HepG2 (cell line): ENCODE results near the gene VWA1. TPM values are rescaled to one million over a fixed set of nuclear protein-coding genes. Genes with fewer than 3 reads are reported as not detected.

Experiments used
- FOXA3 ChIP-seq: IDR thresholded peaks from 2 replicates; pipeline ENCODE4 v1.6.1; 2016; ENCODE audit warnings: missing genetic modification reagents, missing compliant biosample characterization
- FOXM1 ChIP-seq: sonication (generic); formaldehyde crosslinking; IDR thresholded peaks from 2 replicates; pipeline ENCODE4 v1.5.0; 2020; ENCODE audit warnings: missing genetic modification reagents
- GTF3A ChIP-seq: sonication (generic); formaldehyde crosslinking; conservative IDR thresholded peaks from 2 replicates; pipeline ENCODE4 v1.4.0; 2020; ENCODE audit warnings: mild to moderate bottlenecking, missing genetic modification reagents
- HDAC1 ChIP-seq: sonication (generic); formaldehyde crosslinking; IDR thresholded peaks from 2 replicates; pipeline ENCODE4 v1.5.1; 2020; ENCODE audit warnings: mild to moderate bottlenecking, missing genetic modification reagents
- HOXA3 ChIP-seq: sonication (generic); formaldehyde crosslinking; IDR thresholded peaks from 2 replicates; pipeline ENCODE4 v1.5.0; 2020; ENCODE audit warnings: missing genetic modification reagents
- HOXA7 ChIP-seq: sonication (generic); formaldehyde crosslinking; IDR thresholded peaks from 2 replicates; pipeline ENCODE4 v1.8.1; 2022; ENCODE audit warnings: mild to moderate bottlenecking, missing genetic modification reagents, moderate library complexity
- KDM2A ChIP-seq: sonication (generic); formaldehyde crosslinking; IDR thresholded peaks from 2 replicates; pipeline ENCODE4 v1.4.0; 2020; ENCODE audit warnings: low read depth, missing genetic modification reagents, borderline replicate concordance
- KLF16 ChIP-seq, 2 experiments: sonication (generic) in 1 of 2; formaldehyde crosslinking in 1 of 2; IDR thresholded peaks; 2 replicates each; pipeline versions ENCODE4 v1.6.1 to v1.8.0; 2016 to 2023; ENCODE audit warnings: missing genetic modification reagents in 2 of 2, missing compliant biosample characterization in 1 of 2
- LCORL ChIP-seq, 2 experiments: fragments of 450-650 bp in 1 of 2; sonication (generic) in 1 of 2; formaldehyde crosslinking in 1 of 2; IDR thresholded peaks; 2 replicates each; pipeline versions ENCODE4 v1.5.0 to v1.6.1; 2017 to 2020; ENCODE audit warnings: antibody characterized with exemption in 1 of 2, missing genetic modification reagents in 1 of 2
- PHF8 ChIP-seq: sonication (generic); formaldehyde crosslinking; IDR thresholded peaks from 2 replicates; pipeline ENCODE4 v1.5.0; 2020; ENCODE audit warnings: missing genetic modification reagents
- SIX4 ChIP-seq: sonication (generic); formaldehyde crosslinking; IDR thresholded peaks from 2 replicates; pipeline ENCODE4 v1.4.0; 2020; ENCODE audit warnings: missing genetic modification reagents
- SP2 ChIP-seq: sonication (generic); formaldehyde crosslinking; IDR thresholded peaks from 2 replicates; pipeline ENCODE4 v1.5.1; 2020; ENCODE audit warnings: mild to moderate bottlenecking, missing genetic modification reagents
- TCF12 ChIP-seq, 2 experiments: fragments of 450-650 bp in 1 of 2; sonication (generic) in 1 of 2; formaldehyde crosslinking in 1 of 2; IDR thresholded peaks; 2 replicates each; pipeline versions ENCODE4 v1.6.1 to v1.8.0; 2017 to 2022; ENCODE audit warnings: antibody characterized with exemption in 1 of 2, mild to moderate bottlenecking in 1 of 2, missing genetic modification reagents in 1 of 2, moderate library complexity in 1 of 2
- TEAD3 ChIP-seq: optimal IDR thresholded peaks from 2 replicates; pipeline ENCODE3; 2016; ENCODE audit warnings: borderline replicate concordance
- ZFP91 ChIP-seq: sonication (generic); formaldehyde crosslinking; IDR thresholded peaks from 2 replicates; pipeline ENCODE4 v1.9.0; 2022; ENCODE audit warnings: missing genetic modification reagents, mild to moderate bottlenecking, borderline replicate concordance
- ZNF138 ChIP-seq: sonication (generic); formaldehyde crosslinking; IDR thresholded peaks from 2 replicates; pipeline ENCODE4 v1.5.0; 2020; ENCODE audit warnings: mild to moderate bottlenecking, low read depth, missing genetic modification reagents
- ZNF253 ChIP-seq: sonication (generic); formaldehyde crosslinking; IDR thresholded peaks from 2 replicates; pipeline ENCODE4 v1.8.0; 2022; ENCODE audit warnings: mild to moderate bottlenecking, missing genetic modification reagents, borderline replicate concordance
- ZNF256 ChIP-seq: sonication (generic); formaldehyde crosslinking; conservative IDR thresholded peaks from 2 replicates; pipeline ENCODE4 v1.4.0; 2020; ENCODE audit warnings: missing genetic modification reagents
- ZNF567 ChIP-seq: sonication (generic); formaldehyde crosslinking; IDR thresholded peaks from 2 replicates; pipeline ENCODE4 v1.8.1; 2023; ENCODE audit warnings: mild to moderate bottlenecking, missing genetic modification reagents, borderline replicate concordance
- ZNF724P ChIP-seq: sonication (generic); formaldehyde crosslinking; IDR thresholded peaks from 2 replicates; pipeline ENCODE4 v1.8.0; 2022; ENCODE audit warnings: missing genetic modification reagents, borderline replicate concordance
- polyA plus RNA-seq, 8 experiments: library from polyadenylated mRNA; depleted of rRNA in 3 of 8; stranded (reverse) in 7 of 8; unstranded in 1 of 8; fragments of >200 nt; fragmentation: Illumina TruSeq in 4 of 8; extraction: Trizol in 4 of 8; gene quantifications; 2 replicates each; pipeline versions ENCODE4 v1.2.1 to v1.2.3, GENCODE V29; 2011 to 2016; ENCODE audit warnings: low read depth in 4 of 8, missing spikeins in 1 of 8, mixed read lengths in 1 of 8; ENCODE audit not compliant: insufficient read depth in 1 of 8
- total RNA-seq, 5 experiments: library from RNA; depleted of rRNA; stranded (reverse); fragments of >200 nt; fragmentation: Illumina TruSeq; extraction: Trizol; gene quantifications; 2 replicates each; pipeline ENCODE4 v1.2.3, GENCODE V29; 2016; ENCODE audit warnings: low read depth in 1 of 5
- TF ChIP-seq, protein P1 (sequence below): sonication (generic); formaldehyde crosslinking; conservative IDR thresholded peaks from 2 replicates; pipeline ENCODE4 v1.5.0; 2020; ENCODE audit warnings: missing genetic modification reagents
- TF ChIP-seq, protein P2 (sequence below): IDR thresholded peaks from 2 replicates; pipeline ENCODE4 v1.6.1; 2016; ENCODE audit warnings: missing genetic modification reagents, missing compliant biosample characterization

VWA1 gene
- total and polyA plus RNA-seq, 2 of the 13 experiments (the other 11 are each of a cell fraction or from before 2014, with no cell fraction given): 40.9 to 57.5 TPM

DNA sequence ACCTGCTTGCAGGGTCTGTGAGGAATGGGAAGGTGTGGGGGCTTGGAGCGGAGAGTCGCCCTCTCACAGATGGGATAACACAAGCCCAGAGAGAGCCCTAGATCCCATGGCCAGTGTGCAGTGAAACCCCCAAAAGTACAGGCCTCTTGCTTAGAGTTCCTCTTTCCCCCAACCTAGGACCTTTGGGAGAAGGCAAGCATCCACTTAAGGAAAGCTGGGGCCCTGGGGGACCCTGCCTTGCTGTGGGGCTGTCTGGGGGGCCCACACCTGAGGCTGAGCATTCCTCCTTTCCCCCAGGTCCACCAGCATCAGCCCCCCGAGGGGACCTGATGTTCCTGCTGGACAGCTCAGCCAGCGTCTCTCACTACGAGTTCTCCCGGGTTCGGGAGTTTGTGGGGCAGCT is 1.1 kb downstream of the VWA1 start (continued):
- TF ChIP-seq, protein P1, sequence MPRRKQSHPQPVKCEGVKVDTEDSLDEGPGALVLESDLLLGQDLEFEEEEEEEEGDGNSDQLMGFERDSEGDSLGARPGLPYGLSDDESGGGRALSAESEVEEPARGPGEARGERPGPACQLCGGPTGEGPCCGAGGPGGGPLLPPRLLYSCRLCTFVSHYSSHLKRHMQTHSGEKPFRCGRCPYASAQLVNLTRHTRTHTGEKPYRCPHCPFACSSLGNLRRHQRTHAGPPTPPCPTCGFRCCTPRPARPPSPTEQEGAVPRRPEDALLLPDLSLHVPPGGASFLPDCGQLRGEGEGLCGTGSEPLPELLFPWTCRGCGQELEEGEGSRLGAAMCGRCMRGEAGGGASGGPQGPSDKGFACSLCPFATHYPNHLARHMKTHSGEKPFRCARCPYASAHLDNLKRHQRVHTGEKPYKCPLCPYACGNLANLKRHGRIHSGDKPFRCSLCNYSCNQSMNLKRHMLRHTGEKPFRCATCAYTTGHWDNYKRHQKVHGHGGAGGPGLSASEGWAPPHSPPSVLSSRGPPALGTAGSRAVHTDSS (CRISPR knock-in tag): no peak
- no peak for TF ChIP-seq ZNF567 (CRISPR knock-in tag)
- TF ChIP-seq SP2: no peak
- no peak for TF ChIP-seq SIX4 (CRISPR knock-in tag)
- TF ChIP-seq ZNF253 (CRISPR knock-in tag): no peak
- no peak for TF ChIP-seq KLF16 (CRISPR knock-in tag; IDR thresholded peaks at IDR 0.05)
- no peak for TF ChIP-seq HOXA7
- TF ChIP-seq FOXA3 (CRISPR knock-in tag): no peak
- TF ChIP-seq, protein P2, sequence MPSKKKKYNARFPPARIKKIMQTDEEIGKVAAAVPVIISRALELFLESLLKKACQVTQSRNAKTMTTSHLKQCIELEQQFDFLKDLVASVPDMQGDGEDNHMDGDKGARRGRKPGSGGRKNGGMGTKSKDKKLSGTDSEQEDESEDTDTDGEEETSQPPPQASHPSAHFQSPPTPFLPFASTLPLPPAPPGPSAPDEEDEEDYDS (CRISPR knock-in tag): no peak
- no peak for TF ChIP-seq LCORL (IDR thresholded peaks at IDR 0.05)
- TF ChIP-seq LCORL (CRISPR knock-in tag; IDR thresholded peaks at IDR 0.05): 0 out of 2 replicates have a peak, but pooled peaks have one; percentile 6
- no peak for TF ChIP-seq FOXM1 (CRISPR knock-in tag)
- TF ChIP-seq ZNF138 (CRISPR knock-in tag): no peak
- TF ChIP-seq GTF3A: no peak
- 0 out of 2 replicates have a peak, but pooled peaks have one; percentile 1 for TF ChIP-seq HOXA3 (CRISPR knock-in tag)
- no peak for TF ChIP-seq PHF8 (CRISPR knock-in tag)
- no peak for TF ChIP-seq HDAC1
- TF ChIP-seq ZNF724P (CRISPR knock-in tag): no peak
- TF ChIP-seq ZFP91 (CRISPR knock-in tag): 0 out of 2 replicates have a peak, but pooled peaks have one; percentile 13
- peak; percentile 24; the same call in 1 of the 2 replicates for TF ChIP-seq KDM2A
- TF ChIP-seq TCF12 (IDR thresholded peaks at IDR 0.05): no peak
- no peak for TF ChIP-seq TCF12 (CRISPR knock-in tag; IDR thresholded peaks at IDR 0.05)
- no peak for TF ChIP-seq ZNF256 (CRISPR knock-in tag)
- TF ChIP-seq TEAD3 (CRISPR knock-in tag): no peak
